ENCODE results near the gene PLPPR3.
A peak's percentile ranks its signal among the peaks of the same experiment; 100 is the strongest.

The PLPPR3 gene

DNA sequence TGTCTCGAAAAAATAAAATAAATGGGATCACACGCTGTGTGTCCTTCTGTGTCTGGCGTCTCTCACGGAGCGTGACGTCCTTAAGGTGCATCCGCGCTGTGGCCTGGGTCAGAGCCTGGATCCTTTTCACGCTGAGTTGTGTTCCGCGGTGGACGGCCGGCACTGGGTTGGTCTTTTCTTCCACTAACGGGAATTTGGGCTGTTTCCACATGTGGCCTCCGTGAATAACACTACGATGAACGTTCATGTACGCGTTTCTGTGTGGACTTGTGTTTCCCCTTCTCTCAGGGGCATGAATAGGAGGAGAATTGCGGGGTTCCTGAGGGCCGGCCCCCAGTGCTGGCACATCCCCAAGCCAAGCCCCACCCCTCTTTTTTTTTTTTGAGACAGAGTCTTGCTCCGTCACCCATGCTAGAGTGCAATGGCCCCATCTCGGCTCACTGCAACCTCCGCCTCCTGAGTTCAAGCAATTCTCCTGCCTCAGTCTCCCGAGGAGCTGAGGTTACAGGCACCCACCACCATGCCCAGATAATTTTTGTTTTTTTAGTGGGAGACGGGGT lies 30.7 kb downstream of the PLPPR3 start:
- no peak overlapping the region for H3K4me3 ChIP-seq (ENCODE audit: low read length)
- TF ChIP-seq, protein P1, sequence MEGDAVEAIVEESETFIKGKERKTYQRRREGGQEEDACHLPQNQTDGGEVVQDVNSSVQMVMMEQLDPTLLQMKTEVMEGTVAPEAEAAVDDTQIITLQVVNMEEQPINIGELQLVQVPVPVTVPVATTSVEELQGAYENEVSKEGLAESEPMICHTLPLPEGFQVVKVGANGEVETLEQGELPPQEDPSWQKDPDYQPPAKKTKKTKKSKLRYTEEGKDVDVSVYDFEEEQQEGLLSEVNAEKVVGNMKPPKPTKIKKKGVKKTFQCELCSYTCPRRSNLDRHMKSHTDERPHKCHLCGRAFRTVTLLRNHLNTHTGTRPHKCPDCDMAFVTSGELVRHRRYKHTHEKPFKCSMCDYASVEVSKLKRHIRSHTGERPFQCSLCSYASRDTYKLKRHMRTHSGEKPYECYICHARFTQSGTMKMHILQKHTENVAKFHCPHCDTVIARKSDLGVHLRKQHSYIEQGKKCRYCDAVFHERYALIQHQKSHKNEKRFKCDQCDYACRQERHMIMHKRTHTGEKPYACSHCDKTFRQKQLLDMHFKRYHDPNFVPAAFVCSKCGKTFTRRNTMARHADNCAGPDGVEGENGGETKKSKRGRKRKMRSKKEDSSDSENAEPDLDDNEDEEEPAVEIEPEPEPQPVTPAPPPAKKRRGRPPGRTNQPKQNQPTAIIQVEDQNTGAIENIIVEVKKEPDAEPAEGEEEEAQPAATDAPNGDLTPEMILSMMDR (conservative IDR thresholded peaks at IDR 0.05; ENCODE audit: low read depth, low read length) = no peak
- no peak for DNase-seq (ENCODE audit: low read depth)

GRCh38 chr19:789701-790060 lies 32.1 kb downstream of the PLPPR3 start:
- DNase-seq (ENCODE audit: low read depth) = no peak
- H3K4me3 ChIP-seq (ENCODE audit: low read length) = no peak overlapping the region

GRCh38 chr19:788983-789700 lies 32.6 kb downstream of the PLPPR3 start:
- no peak overlapping the region for H3K4me3 ChIP-seq (ENCODE audit: low read length)
- TF ChIP-seq, protein P1 (conservative IDR thresholded peaks at IDR 0.05; ENCODE audit: low read depth, low read length) = no peak

More at GRCh38 chr19:789701-790060, 32.1 kb downstream of the PLPPR3 start:
- TF ChIP-seq, protein P1 (conservative IDR thresholded peaks at IDR 0.05; ENCODE audit: low read depth, low read length) = no peak

DNA sequence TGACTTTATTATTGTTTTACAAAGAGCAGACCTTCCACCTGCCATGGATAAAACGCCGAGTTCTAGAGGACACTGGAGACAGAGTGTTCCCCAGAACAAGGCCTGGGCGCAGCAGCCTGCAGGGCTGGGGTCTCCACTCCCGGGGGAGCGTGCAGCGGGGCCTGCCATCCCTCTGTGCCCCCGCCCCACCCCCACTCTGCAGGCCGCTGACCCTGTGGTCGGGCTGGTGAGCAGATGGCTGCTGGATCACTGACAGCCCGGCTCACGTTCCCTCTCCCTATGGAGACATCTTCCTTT lies 33.1 kb downstream of the PLPPR3 start:
- H3K4me3 ChIP-seq (ENCODE audit: low read length) = no peak overlapping the region
- no peak for DNase-seq (ENCODE audit: low read depth)
- TF ChIP-seq, protein P1 (conservative IDR thresholded peaks at IDR 0.05; ENCODE audit: low read depth, low read length) = no peak

More at GRCh38 chr19:788983-789700, 32.6 kb downstream of the PLPPR3 start:
- no peak for DNase-seq (ENCODE audit: low read depth)

DNA sequence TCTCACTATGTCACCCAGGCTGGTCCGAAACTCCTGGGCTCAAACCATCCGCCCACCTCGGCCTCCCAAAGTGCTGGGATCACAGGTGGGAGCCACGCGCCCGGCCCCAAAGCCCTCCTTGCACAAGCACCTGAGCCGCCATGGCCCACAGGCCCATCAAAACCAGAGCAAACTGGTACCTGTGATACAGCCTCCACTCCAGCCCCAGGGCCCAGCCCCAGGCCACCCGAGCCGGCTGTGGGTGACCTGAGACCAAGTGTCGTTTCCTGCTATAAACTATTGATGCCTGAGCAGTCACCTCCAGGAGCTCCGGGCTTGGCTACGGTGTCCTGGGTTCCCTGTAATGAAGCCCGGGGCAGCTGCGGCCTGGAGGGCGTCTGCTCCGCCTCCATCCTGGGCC lies 34.2 kb downstream of the PLPPR3 start:
- H3K4me3 ChIP-seq (ENCODE audit: low read length) = no peak overlapping the region
- TF ChIP-seq, protein P1 (conservative IDR thresholded peaks at IDR 0.05; ENCODE audit: low read depth, low read length) = no peak
- DNase-seq (ENCODE audit: low read depth) = no peak

GRCh38 chr19:784541-784940 lies 37.2 kb downstream of the PLPPR3 start:
- H3K4me3 ChIP-seq (ENCODE audit: low read length) = peak overlapping the region; percentile 29
- TF ChIP-seq, protein P1 (conservative IDR thresholded peaks at IDR 0.05; ENCODE audit: low read depth, low read length) = peak; percentile 17
- DNase-seq (ENCODE audit: low read depth) = no peak
